H1 (cell line): ENCODE measurements around the gene COMMD2. TPM values are rescaled to one million over a fixed set of nuclear protein-coding genes. Genes with fewer than 3 reads are reported as not detected.

ENCODE experiments used
- CTCF ChIA-PET: fragments of 300-600 bp; sonication (Branson Sonifier 250); formaldehyde crosslinking; loops from one replicate; lab custom pipeline; 2021; ENCODE audit not compliant: partially characterized antibody; lab: Charles Lee
- POLR2A ChIA-PET: fragments of 300-600 bp; sonication (Branson Sonifier 250); formaldehyde crosslinking; loops from one replicate; lab custom pipeline; 2021; ENCODE audit warnings: inconsistent platforms; ENCODE audit not compliant: partially characterized antibody; lab: Charles Lee
- DNase-seq, 2 experiments: peaks; one replicate each; pipeline versions ENCODE4 v3.0.0 to v3.0.0-alpha.2; 2010 to 2022; ENCODE audit warnings: low spot score in 2 of 2, low read depth in 1 of 2, mixed read lengths in 1 of 2
- FAIRE-seq: peaks from 2 replicates; lab custom pipeline; 2011; peaks lifted over from hg19 to GRCh38; lab: Jason Lieb, UNC
- H2AFZ ChIP-seq: 2 replicates; pipeline ENCODE4 v1.8.1; 2012; ENCODE audit warnings: low read length, inconsistent platforms
- H2AK5ac ChIP-seq: 2 replicates; pipeline ENCODE4 v1.6.1; 2013; ENCODE audit warnings: low read depth, low read length
- H2BK120ac ChIP-seq: replicated peaks from 2 replicates; pipeline ENCODE3; 2013; ENCODE audit warnings: low read depth, low read length, inconsistent platforms
- H2BK12ac ChIP-seq: 2 replicates; pipeline ENCODE4 v1.6.1; 2013; ENCODE audit warnings: low read depth, low read length
- H2BK15ac ChIP-seq: 2 replicates; pipeline ENCODE4 v1.6.1; 2013; ENCODE audit warnings: low read length
- H2BK20ac ChIP-seq: 2 replicates; pipeline ENCODE4 v1.6.1; 2013; ENCODE audit warnings: low read length
- H2BK5ac ChIP-seq: 2 replicates; pipeline ENCODE4 v1.6.1; 2013; ENCODE audit warnings: low read depth, low read length
- H3K14ac ChIP-seq: 2 replicates; pipeline ENCODE4 v1.6.1; 2013; ENCODE audit warnings: inconsistent platforms; ENCODE audit not compliant: insufficient read length
- H3K18ac ChIP-seq: 2 replicates; pipeline ENCODE4 v1.6.1; 2013; ENCODE audit warnings: low read length; ENCODE audit errors: extremely low read depth
- H3K23ac ChIP-seq: 2 replicates; pipeline ENCODE4 v1.6.1; 2013; ENCODE audit warnings: inconsistent platforms; ENCODE audit not compliant: insufficient read length
- H3K23me2 ChIP-seq: 2 replicates; pipeline ENCODE4 v1.6.1; 2013; ENCODE audit warnings: low read depth, low read length
- H3K27ac ChIP-seq: 2 replicates; pipeline ENCODE4 v1.6.1; 2011; ENCODE audit warnings: low read depth, low read length, inconsistent platforms
- H3K27me3 ChIP-seq, 4 experiments: replicated peaks in 1 of 4; 1 replicate in 1 of 4; 2 replicates in 3 of 4; pipeline versions ENCODE4 v1.6.1 to v1.8.1; 2011 to 2013; ENCODE audit warnings: low read length in 3 of 4, mild to moderate bottlenecking in 3 of 4, inconsistent platforms in 2 of 4, mixed read lengths in 2 of 4, moderate library complexity in 1 of 4; ENCODE audit not compliant: control insufficient read depth in 3 of 4, insufficient read depth in 3 of 4; ENCODE audit errors: extremely low read depth in 1 of 4
- H3K36me3 ChIP-seq, 4 experiments: 2 replicates each; pipeline versions ENCODE4 v1.6.1 to v1.8.1; 2011 to 2013; ENCODE audit warnings: mild to moderate bottlenecking in 4 of 4, low read length in 3 of 4, moderate library complexity in 2 of 4, control low read depth in 1 of 4, inconsistent platforms in 1 of 4; ENCODE audit not compliant: insufficient read depth in 4 of 4, control insufficient read depth in 2 of 4
- H3K4ac ChIP-seq: replicated peaks from 2 replicates; pipeline ENCODE3; 2013; ENCODE audit warnings: low read length, low read depth, mixed read lengths, inconsistent platforms; ENCODE audit not compliant: insufficient read length
- H3K4me1 ChIP-seq, 4 experiments: replicated peaks in 1 of 4; 1 replicate in 1 of 4; 2 replicates in 3 of 4; pipeline versions ENCODE4 v1.6.1 to v1.8.1; 2011 to 2013; ENCODE audit warnings: low read length in 3 of 4, inconsistent platforms in 2 of 4, mixed read lengths in 1 of 4; ENCODE audit not compliant: insufficient read depth in 4 of 4, control insufficient read depth in 3 of 4
- H3K4me2 ChIP-seq, 2 experiments: 2 replicates each; pipeline versions ENCODE4 v1.6.1 to v1.8.1; 2011 to 2013; ENCODE audit warnings: low read depth in 2 of 2, low read length in 2 of 2, control low read depth in 1 of 2, inconsistent platforms in 1 of 2, mild to moderate bottlenecking in 1 of 2; ENCODE audit not compliant: insufficient read depth in 1 of 2
- H3K4me3 ChIP-seq, 4 experiments: fragments of 200-600, 300-600 bp in 1 of 4; sonication (generic), shearing (Covaris generic), sonication (Bioruptor Twin) in 1 of 4; 2 replicates each; pipeline versions ENCODE4 v1.5.1 to v1.8.1; 2011 to 2016; ENCODE audit warnings: low read length in 4 of 4, low read depth in 3 of 4, control low read depth in 2 of 4, inconsistent platforms in 2 of 4, mild to moderate bottlenecking in 2 of 4, mixed read lengths in 1 of 4, moderate library complexity in 1 of 4; ENCODE audit not compliant: insufficient read depth in 2 of 4; ENCODE audit errors: extremely low read depth in 1 of 4
- H3K56ac ChIP-seq: replicated peaks from 2 replicates; pipeline ENCODE3; 2013; ENCODE audit warnings: low read depth, mild to moderate bottlenecking, mixed read lengths, low read length, inconsistent platforms; ENCODE audit not compliant: insufficient read length
- H3K79me1 ChIP-seq: 2 replicates; pipeline ENCODE4 v1.6.1; 2013; ENCODE audit warnings: low read depth, low read length, control low read depth
- H3K79me2 ChIP-seq, 2 experiments: 2 replicates each; pipeline versions ENCODE4 v1.6.1 to v1.8.1; 2012 to 2013; ENCODE audit warnings: low read length in 2 of 2, mild to moderate bottlenecking in 2 of 2, inconsistent platforms in 1 of 2; ENCODE audit not compliant: insufficient read depth in 2 of 2, control insufficient read depth in 1 of 2
- H3K9ac ChIP-seq, 4 experiments: replicated peaks in 1 of 4; 1 replicate in 1 of 4; 2 replicates in 3 of 4; pipeline versions ENCODE4 v1.6.1 to v1.8.1; 2011 to 2013; ENCODE audit warnings: low read depth in 3 of 4, low read length in 3 of 4, control low read depth in 2 of 4, mild to moderate bottlenecking in 2 of 4, moderate library complexity in 2 of 4, inconsistent platforms in 1 of 4; ENCODE audit errors: extremely low read depth in 1 of 4
- H3K9me3 ChIP-seq, 2 experiments: 2 replicates each; pipeline versions ENCODE4 v1.6.1 to v1.8.1; 2012 to 2013; ENCODE audit warnings: mild to moderate bottlenecking in 2 of 2, moderate library complexity in 2 of 2, control low read depth in 1 of 2, inconsistent platforms in 1 of 2, low read depth in 1 of 2, low read length in 1 of 2, mixed read lengths in 1 of 2; ENCODE audit not compliant: insufficient read depth in 2 of 2
- H4K20me1 ChIP-seq, 2 experiments: replicated peaks in 1 of 2; 2 replicates each; pipeline versions ENCODE3 to v1.8.1; 2011 to 2013; ENCODE audit warnings: inconsistent platforms in 2 of 2, low read length in 2 of 2, mild to moderate bottlenecking in 1 of 2; ENCODE audit not compliant: insufficient read depth in 2 of 2, control insufficient read depth in 1 of 2
- H4K5ac ChIP-seq: 2 replicates; pipeline ENCODE4 v1.6.1; 2013; ENCODE audit warnings: low read length, low read depth, mixed read lengths, inconsistent platforms; ENCODE audit not compliant: insufficient read length
- H4K8ac ChIP-seq: 2 replicates; pipeline ENCODE4 v1.8.0; 2013; ENCODE audit warnings: mild to moderate bottlenecking, moderate library complexity, low read length, inconsistent platforms; ENCODE audit not compliant: insufficient read depth; ENCODE audit errors: extremely low read depth
- H4K91ac ChIP-seq: replicated peaks from 2 replicates; pipeline ENCODE3; 2013; ENCODE audit warnings: low read length, mixed read lengths, inconsistent platforms; ENCODE audit not compliant: insufficient read length
- RAD21 ChIP-seq, 2 experiments: IDR thresholded peaks in 1 of 2; conservative IDR thresholded peaks in 1 of 2; 2 replicates each; pipeline ENCODE4 v1.6.1; 2011; ENCODE audit warnings: low read depth in 2 of 2, low read length in 2 of 2, improper control_type of control experiment in 1 of 2, inconsistent platforms in 1 of 2, mild to moderate bottlenecking in 1 of 2, moderate library complexity in 1 of 2
- RNF2 ChIP-seq: fragments of 200-900, 300-1000 bp; sonication (generic); IDR thresholded peaks from 2 replicates; pipeline ENCODE4 v1.7.1; 2016; ENCODE audit warnings: borderline replicate concordance, low read depth, mild to moderate bottlenecking, antibody characterized with exemption, low read length; ENCODE audit not compliant: poor library complexity, severe bottlenecking; ENCODE audit errors: missing control alignments
- WGBS, 2 experiments: shearing (Covaris generic) in 1 of 2; methylation state at CpG; one replicate each; pipeline versions ENCODE4 v1.1.6 to v1.1.7; 2013 to 2015; ENCODE audit warnings: low lambda C conversion rate in 2 of 2, mixed read lengths in 2 of 2, inconsistent platforms in 1 of 2, low coverage in 1 of 2, missing lambda C conversion rate in 1 of 2; ENCODE audit not compliant: insufficient replicate concordance in 2 of 2, insufficient coverage in 1 of 2, insufficient read length in 1 of 2; ENCODE audit errors: extremely low coverage in 1 of 2, missing lambda C conversion rate in 1 of 2; 5-methylcytosine and 5-hydroxymethylcytosine counted together
- polyA plus RNA-seq, 7 experiments: library from polyadenylated mRNA; depleted of rRNA in 3 of 7; stranded (reverse) in 5 of 7; unstranded in 2 of 7; fragments of >200 nt in 5 of 7; fragments of 200-250 nt in 2 of 7; gene quantifications; 1 replicate in 5 of 7; 2 replicates in 1 of 7; 4 replicates in 1 of 7; pipeline versions ENCODE4 v1.2.1 to v1.2.3, GENCODE V29; 2011 to 2013; ENCODE audit warnings: missing spikeins in 2 of 7, mixed read lengths in 2 of 7
- total RNA-seq: library from RNA; stranded (reverse); fragmentation: NEBNext Ultra II Directional; extraction: Animal tissue kit (Norgen Biotek cat#: 25700); gene quantifications from 2 replicates; pipeline ENCODE4 v1.2.1, GENCODE V29; 2021
- TF ChIP-seq, protein P1 (sequence below), 3 experiments: IDR thresholded peaks; 1 replicate in 2 of 3; 2 replicates in 1 of 3; pipeline versions ENCODE4 v1.5.1 to v1.6.1; 2011; ENCODE audit warnings: low read length in 3 of 3, mild to moderate bottlenecking in 3 of 3, inconsistent platforms in 2 of 3, low read depth in 1 of 3, moderate library complexity in 1 of 3; ENCODE audit not compliant: insufficient read depth in 1 of 3; ENCODE audit errors: control extremely low read depth in 1 of 3

COMMD2 gene
- total and polyA plus RNA-seq, 2 of the 8 experiments (the other 6 are each of a cell fraction or from before 2014, with no cell fraction given) = 20.2 to 57.2 TPM

DNA sequence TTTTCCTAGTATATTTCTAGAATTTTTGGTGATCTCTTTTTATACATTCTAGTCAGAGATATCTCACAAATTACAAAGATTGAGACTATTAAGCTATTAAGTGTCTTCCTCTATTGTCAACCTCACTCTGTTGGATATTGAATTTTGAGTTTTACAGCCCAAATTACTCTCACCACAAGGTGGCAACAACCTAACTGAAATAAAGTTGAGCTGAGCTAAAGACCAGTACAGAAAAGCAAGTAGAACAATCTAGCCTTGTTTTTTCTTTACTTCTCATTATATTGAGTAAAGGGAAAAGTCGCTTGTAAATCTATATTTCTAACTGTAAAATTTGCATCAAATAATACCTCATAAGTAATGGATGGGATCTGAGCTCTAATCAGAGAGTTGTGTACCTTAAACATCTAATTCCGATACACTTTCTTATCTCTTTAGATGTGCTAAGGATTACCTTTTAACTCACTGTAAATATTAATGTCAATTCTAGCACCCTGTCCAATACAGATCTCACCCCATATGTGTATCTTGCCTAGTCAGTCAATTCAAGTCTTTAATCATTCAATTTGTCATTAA lies 13.6 kb upstream of the COMMD2 start:
- no peak for DNase-seq

More for the DNA sequence above, 13.6 kb upstream of the COMMD2 start:
- Histone ChIP-seq H2BK12ac (no peak overlapping the region), H3K23me2 (no peaks in the 10 kb centered on the region; the same call in 1 of the 2 replicates), H3K27ac (no peak overlapping the region), H2AK5ac (no peak overlapping the region), H3K9me3 (no peaks in the 10 kb centered on the region), H3K79me2 (no peaks in the 10 kb centered on the region), H4K91ac (no peak overlapping the region), H2BK5ac (no peak overlapping the region), H3K18ac (no peak overlapping the region), H2BK20ac (no peak overlapping the region), H3K23ac (no peak overlapping the region), H4K20me1 (no peaks in the 10 kb centered on the region), H3K36me3 (no peaks in the 10 kb centered on the region), H2BK15ac (no peak overlapping the region), H3K4ac (no peak overlapping the region), H3K79me1 (no peaks in the 10 kb centered on the region), H3K4me3 (no peak overlapping the region), H4K8ac (no peak overlapping the region), H3K27me3 (no peaks in the 10 kb centered on the region), H2BK120ac (no peak overlapping the region), H4K5ac (no peak overlapping the region), H3K4me2 (no peak overlapping the region), H3K56ac (no peak overlapping the region), H2AFZ (no peak overlapping the region), H3K9ac (no peak overlapping the region), H3K4me1 (no peaks in the 10 kb centered on the region), H3K14ac (no peak overlapping the region)
- POLR2A ChIA-PET = interaction anchor here (1.4 kb wide), 1 partner anchor 43 kb away, joined by 3 read pairs; no protein-coding TSS in a partner anchor
- CTCF ChIA-PET = interaction anchor here (0.5 to 4.6 kb wide), 24 partner anchors 9 to 758 kb away, joined by 3 to 40 read pairs (median 4); partner anchors contain the start of gene COMMD2
- TF ChIP-seq RAD21 (IDR thresholded peaks at IDR 0.05 in 1 of 2, conservative IDR thresholded peaks at IDR 0.05 in 1 of 2; ENCODE audit: low read depth in 2 of 2, low read length in 2 of 2) (peak; percentile 53 to 63), RNF2 (no peak)
- TF ChIP-seq, protein P1, sequence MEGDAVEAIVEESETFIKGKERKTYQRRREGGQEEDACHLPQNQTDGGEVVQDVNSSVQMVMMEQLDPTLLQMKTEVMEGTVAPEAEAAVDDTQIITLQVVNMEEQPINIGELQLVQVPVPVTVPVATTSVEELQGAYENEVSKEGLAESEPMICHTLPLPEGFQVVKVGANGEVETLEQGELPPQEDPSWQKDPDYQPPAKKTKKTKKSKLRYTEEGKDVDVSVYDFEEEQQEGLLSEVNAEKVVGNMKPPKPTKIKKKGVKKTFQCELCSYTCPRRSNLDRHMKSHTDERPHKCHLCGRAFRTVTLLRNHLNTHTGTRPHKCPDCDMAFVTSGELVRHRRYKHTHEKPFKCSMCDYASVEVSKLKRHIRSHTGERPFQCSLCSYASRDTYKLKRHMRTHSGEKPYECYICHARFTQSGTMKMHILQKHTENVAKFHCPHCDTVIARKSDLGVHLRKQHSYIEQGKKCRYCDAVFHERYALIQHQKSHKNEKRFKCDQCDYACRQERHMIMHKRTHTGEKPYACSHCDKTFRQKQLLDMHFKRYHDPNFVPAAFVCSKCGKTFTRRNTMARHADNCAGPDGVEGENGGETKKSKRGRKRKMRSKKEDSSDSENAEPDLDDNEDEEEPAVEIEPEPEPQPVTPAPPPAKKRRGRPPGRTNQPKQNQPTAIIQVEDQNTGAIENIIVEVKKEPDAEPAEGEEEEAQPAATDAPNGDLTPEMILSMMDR (IDR thresholded peaks at IDR 0.05; ENCODE audit: control extremely low read depth in 1 of 3, insufficient read depth in 1 of 3, low read depth in 1 of 3, low read length in 3 of 3) = peak in 2 of 3 experiments; percentile 52 to 59; a peak in 2 of 4 replicates
- peak; percentile 71 for FAIRE-seq
- WGBS, 2 experiments = 70% methylated on average over 2 of the region's 2 CpGs; no CpG with 5 or more reads in 1 of the 2 experiments
